Transverse colon (tissue), 4 donors: ENCODE results near the gene MPC2. TPM values are rescaled to one million over a fixed set of nuclear protein-coding genes. Genes with fewer than 3 reads are reported as not detected.

Experiments
- DNase-seq: peaks from one replicate; pipeline ENCODE4 v3.0.0-alpha.2; 2019
- H3K27ac ChIP-seq, 4 donors: fragments of 200-600 bp; sonication (generic); 2 replicates each; pipeline ENCODE4 v1.5.1; 2016 to 2018; ENCODE audit warnings: inconsistent platforms in 4 of 4
- H3K27me3 ChIP-seq: fragments of 200-600 bp; sonication (generic); 2 replicates; pipeline ENCODE4 v1.5.1; 2017; ENCODE audit warnings: inconsistent platforms
- H3K36me3 ChIP-seq, 4 donors: fragments of 200-600 bp; sonication (generic); 2 replicates each; pipeline ENCODE4 v1.5.1; 2017 to 2019; ENCODE audit warnings: inconsistent platforms in 4 of 4
- H3K4me1 ChIP-seq, 4 donors: fragments of 200-600 bp; sonication (generic); 2 replicates each; pipeline ENCODE4 v1.5.1; 2017 to 2020; ENCODE audit warnings: inconsistent platforms in 4 of 4
- H3K4me3 ChIP-seq, 4 donors: fragments of 200-600 bp; sonication (generic); 1 replicate in 1 of 4; 2 replicates in 3 of 4; pipeline versions ENCODE4 v1.5.1 to v1.6.1; 2017 to 2019; ENCODE audit warnings: inconsistent platforms in 4 of 4
- H3K9me3 ChIP-seq, 2 donors: fragments of 200-600 bp; sonication (generic); 2 replicates each; pipeline ENCODE4 v1.5.1; 2017 to 2019; ENCODE audit warnings: inconsistent platforms in 2 of 2
- EP300 ChIP-seq: sonication (generic); formaldehyde crosslinking; IDR thresholded peaks from one replicate; pipeline ENCODE4 v1.6.1; 2017; ENCODE audit warnings: antibody characterized with exemption, low read depth
- POLR2A ChIP-seq: fragments of 450-650 bp; IDR thresholded peaks from one replicate; pipeline ENCODE4 v1.6.1; 2016; ENCODE audit warnings: antibody characterized with exemption, mild to moderate bottlenecking, moderate library complexity
- POLR2AphosphoS5 ChIP-seq, 3 donors: sonication (generic); formaldehyde crosslinking; IDR thresholded peaks; one replicate each; pipeline ENCODE4 v1.6.1; 2016; ENCODE audit warnings: antibody characterized with exemption in 3 of 3
- WGBS, 2 donors: methylation state at CpG; one replicate each; pipeline ENCODE4 v1.1.5; 2018; ENCODE audit warnings: low coverage in 1 of 2; 5-methylcytosine and 5-hydroxymethylcytosine counted together
- in situ Hi-C, 4 donors: fragments of 200-750 bp; cut with MboI; loops; one replicate each; pipeline versions ENCODE4 v1.15.0 to v1.15.1; 2017; ENCODE audit warnings: low sequenced_read_pairs in 3 of 4, low pct_ligation_motif_present in 1 of 4, low pct_unique_long_range_greater_than_20kb in 1 of 4
- intact Hi-C: fragments of 100-400 bp; cut with DNase I; formaldehyde crosslinking; loops from one replicate; pipeline ENCODE4 v1.15.1; 2023; ENCODE audit warnings: low total_unique reads
- total RNA-seq, 4 donors: library from RNA; depleted of rRNA; stranded (reverse); fragments of >200 nt; gene quantifications; one replicate each; pipeline ENCODE4 v1.1.0, GENCODE V29; 2016
- TF ChIP-seq, protein P1 (sequence below), 5 experiments: fragments of 200-600 bp in 3 of 5; fragments of 450-650 bp in 2 of 5; sonication (generic) in 3 of 5; IDR thresholded peaks; 1 replicate in 2 of 5; 2 replicates in 3 of 5; pipeline ENCODE4 v1.5.1; 2016 to 2017; ENCODE audit warnings: antibody characterized with exemption in 5 of 5, inconsistent platforms in 3 of 5, mild to moderate bottlenecking in 2 of 5, moderate library complexity in 1 of 5

MPC2 gene
- 10 to 100 TPM; 14.2 to 91.6 (median 38.4) TPM for total RNA-seq

DNA sequence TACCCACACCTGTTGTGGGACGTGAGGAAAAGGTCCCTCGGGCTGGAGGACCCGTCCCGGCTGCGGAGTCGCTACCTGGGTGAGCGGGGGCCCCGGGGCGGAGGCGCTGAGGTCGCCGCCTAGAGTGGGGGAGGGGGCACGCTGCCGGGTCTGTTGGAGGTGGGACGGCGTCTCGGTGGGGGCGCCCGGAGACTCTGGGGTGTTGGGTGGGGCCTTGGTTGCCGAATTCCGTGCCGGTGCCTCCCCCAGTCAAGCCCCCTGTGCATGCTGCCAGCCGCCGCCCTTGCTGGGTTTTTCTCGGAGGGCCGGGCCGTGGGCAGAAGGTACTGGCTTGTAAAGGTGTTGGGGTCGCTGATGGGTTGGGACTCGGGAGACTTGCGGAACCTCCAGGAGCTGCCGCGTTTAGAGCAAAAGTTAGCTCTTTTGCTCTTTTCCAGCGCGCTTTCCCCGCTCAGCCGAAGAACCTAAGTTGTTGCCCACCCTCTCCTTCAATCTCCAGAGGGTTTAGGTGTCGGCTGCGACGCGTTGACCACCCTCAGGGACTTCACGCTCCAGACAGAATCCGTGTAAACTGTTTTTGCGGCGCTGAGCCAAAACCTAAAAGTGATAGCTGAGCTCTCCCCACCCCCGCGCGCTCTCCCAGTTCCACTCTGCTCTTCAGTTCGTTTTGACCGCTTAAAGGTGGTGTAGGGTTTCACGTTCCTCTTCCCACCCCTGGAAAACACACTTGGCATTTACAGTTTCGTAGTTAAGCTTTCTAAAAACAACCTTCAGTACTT lies at the start of gene MPC2:
Gene MPC2 (minus strand): TSS at position 143 of the 779 bp plus-strand sequence. CDS start 1,231 bp downstream, outside the sequence.
- WGBS, 2 donors: 0% methylated on average over 1 to 36 of the region's 51 CpGs
- peak; percentile 73 for DNase-seq
- Histone ChIP-seq H3K9me3 (no peaks in the 10 kb centered on the region), H3K36me3 (no peaks in the 10 kb centered on the region), H3K27ac (peak within 1 kb of the TSS; percentile 95 to 98 (median 97)), H3K4me1 (peaks cover 0 to 50% (median 28%) of the 10 kb centered on the region in 4 donors), H3K27me3 (no peaks in the 10 kb centered on the region), H3K4me3 (peak within 1 kb of the TSS; percentile 68 to 97 (median 83))
- no peak for TF ChIP-seq EP300
- TF ChIP-seq POLR2A: no peak
- peak in 2 of 3 donors; percentile 10 to 39 for TF ChIP-seq POLR2AphosphoS5 (IDR thresholded peaks at IDR 0.05)
- TF ChIP-seq, protein P1, sequence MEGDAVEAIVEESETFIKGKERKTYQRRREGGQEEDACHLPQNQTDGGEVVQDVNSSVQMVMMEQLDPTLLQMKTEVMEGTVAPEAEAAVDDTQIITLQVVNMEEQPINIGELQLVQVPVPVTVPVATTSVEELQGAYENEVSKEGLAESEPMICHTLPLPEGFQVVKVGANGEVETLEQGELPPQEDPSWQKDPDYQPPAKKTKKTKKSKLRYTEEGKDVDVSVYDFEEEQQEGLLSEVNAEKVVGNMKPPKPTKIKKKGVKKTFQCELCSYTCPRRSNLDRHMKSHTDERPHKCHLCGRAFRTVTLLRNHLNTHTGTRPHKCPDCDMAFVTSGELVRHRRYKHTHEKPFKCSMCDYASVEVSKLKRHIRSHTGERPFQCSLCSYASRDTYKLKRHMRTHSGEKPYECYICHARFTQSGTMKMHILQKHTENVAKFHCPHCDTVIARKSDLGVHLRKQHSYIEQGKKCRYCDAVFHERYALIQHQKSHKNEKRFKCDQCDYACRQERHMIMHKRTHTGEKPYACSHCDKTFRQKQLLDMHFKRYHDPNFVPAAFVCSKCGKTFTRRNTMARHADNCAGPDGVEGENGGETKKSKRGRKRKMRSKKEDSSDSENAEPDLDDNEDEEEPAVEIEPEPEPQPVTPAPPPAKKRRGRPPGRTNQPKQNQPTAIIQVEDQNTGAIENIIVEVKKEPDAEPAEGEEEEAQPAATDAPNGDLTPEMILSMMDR (IDR thresholded peaks at IDR 0.05): no peak
- in situ Hi-C loops: loop anchor here in 3 of 4 donors (10.0 to 25.0 kb wide), 2 partner anchors 212 to 225 kb away; partner anchors contain the start of gene MPZL1 (in 3 of the 3)
- intact Hi-C loops: loop anchor here (2.0 kb wide), 1 partner anchor 216 kb away; the partner anchor contains the start of gene MPZL1

DNA sequence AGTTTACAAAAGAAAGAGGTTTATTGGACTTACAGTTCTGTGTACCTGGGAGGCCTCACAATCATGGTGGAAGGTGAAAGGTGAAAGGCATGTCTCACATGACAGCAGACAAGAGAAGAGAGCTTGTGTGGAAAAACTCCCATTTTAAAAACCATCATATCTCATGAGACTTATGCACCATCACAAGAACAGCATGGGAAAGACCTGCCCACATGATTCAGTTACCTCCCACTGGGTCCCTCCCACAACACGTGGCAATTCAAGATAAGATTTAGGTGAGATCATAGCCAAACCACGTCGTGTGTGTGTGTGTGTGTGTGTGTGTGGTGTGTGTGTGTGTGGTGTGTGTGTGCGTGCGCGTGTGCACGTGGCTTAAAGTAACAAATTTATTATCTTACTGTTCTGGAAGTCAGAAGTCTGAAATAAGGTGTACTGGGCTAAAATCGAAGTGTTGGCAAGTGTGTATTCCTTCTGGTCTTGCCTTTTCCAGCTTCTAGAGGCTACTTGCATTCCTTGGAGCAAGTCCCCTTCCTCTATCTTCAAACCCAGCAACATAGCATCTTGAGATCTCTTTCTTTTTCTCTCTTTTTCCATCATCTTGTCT lies 48.1 kb upstream of the MPC2 start:
- WGBS, 2 donors: 74 to 79% methylated on average over 8 of the region's 8 CpGs

GRCh38 chr1:167983797-167984420 lies 47.0 kb upstream of the MPC2 start:
- TF ChIP-seq, protein P1 (IDR thresholded peaks at IDR 0.05): no peak
- TF ChIP-seq POLR2AphosphoS5 (IDR thresholded peaks at IDR 0.05): no peak
- TF ChIP-seq EP300: no peak
- no peak for TF ChIP-seq POLR2A
- Histone ChIP-seq H3K27me3 (no peaks in the 10 kb centered on the region), H3K27ac (no peak overlapping the region), H3K4me3 (no peak overlapping the region), H3K36me3 (no peaks in the 10 kb centered on the region), H3K9me3 (no peaks in the 10 kb centered on the region), H3K4me1 (peaks cover 0 to 9% (median 0%) of the 10 kb centered on the region in 4 donors)
- WGBS, 2 donors: 75 to 80% methylated on average over 2 of the region's 2 CpGs
- in situ Hi-C loops (no loop called here), intact Hi-C loops (no loop called here)
- no peak for DNase-seq

More for the DNA sequence above, 48.1 kb upstream of the MPC2 start:
- intact Hi-C loops (no loop called here), in situ Hi-C loops (no loop called here)
- Histone ChIP-seq H3K4me1 (peaks cover 0 to 9% (median 0%) of the 10 kb centered on the region in 4 donors), H3K9me3 (no peaks in the 10 kb centered on the region), H3K4me3 (no peak overlapping the region), H3K36me3 (no peaks in the 10 kb centered on the region), H3K27ac (no peak overlapping the region), H3K27me3 (no peaks in the 10 kb centered on the region)
- DNase-seq: no peak
- TF ChIP-seq EP300: no peak
- TF ChIP-seq, protein P1 (IDR thresholded peaks at IDR 0.05): no peak
- no peak for TF ChIP-seq POLR2AphosphoS5 (IDR thresholded peaks at IDR 0.05)
- no peak for TF ChIP-seq POLR2A

DNA sequence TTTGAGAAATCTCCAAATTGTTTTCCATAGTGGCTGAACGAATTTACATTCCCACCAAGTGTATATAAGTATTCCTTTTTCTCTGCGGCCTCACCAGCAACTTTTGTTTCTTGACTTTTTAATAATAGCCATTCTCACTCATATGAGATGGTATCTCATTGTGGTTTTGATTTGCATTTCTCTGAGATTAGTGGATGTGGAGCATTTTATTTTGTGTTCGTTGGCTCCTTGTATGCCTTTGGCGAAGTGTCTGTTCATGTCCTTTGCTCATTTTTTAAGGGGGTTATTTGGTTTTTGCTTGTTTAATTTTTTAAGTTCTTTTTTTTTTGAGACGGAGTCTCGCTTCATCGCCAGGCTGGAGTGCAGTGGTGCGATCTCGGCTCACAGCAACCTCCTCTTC lies 45.1 kb upstream of the MPC2 start:
- H3K36me3 ChIP-seq: peaks cover 0 to 10% (median 4%) of the 10 kb centered on the region in 4 donors
- intact Hi-C loops: no loop called here
- H3K9me3 ChIP-seq: no peaks in the 10 kb centered on the region
- DNase-seq: no peak
- TF ChIP-seq EP300: no peak
- no peak for TF ChIP-seq POLR2A
- TF ChIP-seq, protein P1 (IDR thresholded peaks at IDR 0.05): no peak
- TF ChIP-seq POLR2AphosphoS5 (IDR thresholded peaks at IDR 0.05): no peak
- 97 to 100% methylated on average over 3 to 9 of the region's 9 CpGs for WGBS, 2 donors
- H3K4me3 ChIP-seq: no peak overlapping the region
- peaks cover 0 to 9% (median 0%) of the 10 kb centered on the region in 4 donors for H3K4me1 ChIP-seq
- no peaks in the 10 kb centered on the region for H3K27me3 ChIP-seq
- H3K27ac ChIP-seq: no peak overlapping the region
- in situ Hi-C loops: no loop called here
